Activated CD8-positive, alpha-beta memory T cell treated with anti-CD3 and anti-CD28 coated beads, Interleukin-2, amount 50 U/mL, for 24 hours (primary cell): ENCODE data around the gene PRAC1.
"Not testable (repeated sequence)": the region's sequence is repeated elsewhere in the genome, so short reads cannot be mapped to it uniquely, and the experiment has no call there.

Experiments used
- DNase-seq: peaks from one replicate; pipeline ENCODE4 v3.0.0-alpha.2; 2020; ENCODE audit errors: extremely low read depth

The PRAC1 gene

GRCh38 chr17:48726916-48727286 lies 4.6 kb upstream of the PRAC1 start:
- no peak for DNase-seq

- DNase-seq, result no peak
These were observed 4.0 kb upstream of the PRAC1 start for GRCh38 chr17:48726114-48726915.

GRCh38 chr17:48725288-48726064 lies 3.2 kb upstream of the PRAC1 start:
- DNase-seq, result no peak

GRCh38 chr17:48725004-48725287 lies 2.6 kb upstream of the PRAC1 start:
- DNase-seq, result no peak

- DNase-seq, result peak; percentile 39
These were observed 2.1 kb upstream of the PRAC1 start for GRCh38 chr17:48724251-48725003.

GRCh38 chr17:48723423-48724250 lies 1.3 kb upstream of the PRAC1 start:
- no peak for DNase-seq

GRCh38 chr17:48722915-48723422 lies 651 bp upstream of the PRAC1 start, which contains the start of gene PRAC2:
PRAC2 (plus strand) TSS chr17:48723185; CDS start chr17:48724411, 1,226 bp downstream.
- DNase-seq, result no peak

- no peak for DNase-seq
These were observed 1.3 kb downstream of the PRAC1 start for GRCh38 chr17:48721009-48721402.

GRCh38 chr17:48720266-48721008 lies 1.9 kb downstream of the PRAC1 start:
- DNase-seq, result no peak

GRCh38 chr17:48719642-48720265 lies 2.6 kb downstream of the PRAC1 start:
- no peak for DNase-seq

- no peak for DNase-seq
These were observed 3.3 kb downstream of the PRAC1 start for GRCh38 chr17:48718761-48719641.

GRCh38 chr17:48718227-48718760 lies 4.0 kb downstream of the PRAC1 start:
- no peak for DNase-seq

- no peak for DNase-seq
These were observed 4.7 kb downstream of the PRAC1 start for GRCh38 chr17:48717367-48718226.

- not testable (repeated sequence) for DNase-seq
These were observed 5.8 kb downstream of the PRAC1 start for GRCh38 chr17:48716549-48716948.

- no peak for DNase-seq
These were observed 6.6 kb downstream of the PRAC1 start for GRCh38 chr17:48715496-48716399.

GRCh38 chr17:48711128-48711527 lies 11.2 kb downstream of the PRAC1 start:
- no peak for DNase-seq
